NB4 (cell line): ENCODE data around the gene MAP4.
"Not testable (repeated sequence)": the region's sequence is repeated elsewhere in the genome, so short reads cannot be mapped to it uniquely, and the experiment has no call there.

Source experiments
- DNase-seq: peaks from one replicate; pipeline ENCODE4 v3.0.0; 2010; ENCODE audit warnings: low read depth
- H3K4me3 ChIP-seq: one replicate; pipeline ENCODE4 v1.5.1; 2011; ENCODE audit warnings: mild to moderate bottlenecking, low read depth, low read length, moderate library complexity
- MYC ChIP-seq: IDR thresholded peaks from 2 replicates; pipeline ENCODE4 v1.6.1; 2011; ENCODE audit warnings: low read depth, low read length
- POLR2A ChIP-seq: IDR thresholded peaks from 2 replicates; pipeline ENCODE4 v1.6.1; 2011; ENCODE audit warnings: mild to moderate bottlenecking; ENCODE audit not compliant: insufficient read length; ENCODE audit errors: extremely low read depth
- TF ChIP-seq, protein P1 (sequence below): IDR thresholded peaks from one replicate; pipeline ENCODE4 v1.5.1; 2012; ENCODE audit warnings: low read depth, low read length
- TF ChIP-seq, protein P2 (sequence below): IDR thresholded peaks from 2 replicates; pipeline ENCODE4 v1.6.1; 2011; ENCODE audit warnings: low read depth, low read length

Gene MAP4

DNA sequence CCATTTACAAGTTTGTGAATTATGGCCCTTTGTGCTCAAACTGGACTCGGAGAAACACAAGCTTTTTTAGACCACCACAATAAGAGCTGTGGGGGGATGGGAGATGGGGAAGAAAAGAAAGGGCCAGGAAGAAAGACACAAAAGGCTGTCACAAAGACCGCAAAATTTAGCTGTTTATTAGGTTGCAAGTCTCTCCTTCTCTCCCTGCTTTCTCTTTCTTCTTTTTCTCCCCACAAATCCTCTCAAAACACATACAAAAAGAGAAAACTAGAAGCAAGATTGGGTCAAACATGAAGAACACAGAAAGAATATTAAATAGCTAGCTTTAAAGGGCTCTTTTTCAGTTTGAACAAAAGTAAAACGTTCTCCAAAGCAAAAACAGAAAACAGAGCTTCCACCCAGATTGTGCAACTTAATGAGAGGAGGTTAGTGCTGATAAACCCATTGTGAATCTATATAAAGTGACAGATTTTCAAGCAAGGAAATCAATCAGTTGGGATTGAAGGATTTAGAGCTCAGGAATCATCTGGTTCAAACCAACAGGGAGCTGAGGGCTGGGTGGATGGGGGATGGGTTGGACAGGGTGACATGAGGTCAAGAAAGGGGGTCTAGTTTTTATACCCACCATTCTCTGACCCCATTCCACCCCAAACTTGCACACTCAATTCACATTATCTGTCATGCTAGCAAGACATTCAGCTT is 125.9 kb downstream of the MAP4 start:
- TF ChIP-seq MYC: no peak
- DNase-seq: no peak
- no peak overlapping the region for H3K4me3 ChIP-seq

DNA sequence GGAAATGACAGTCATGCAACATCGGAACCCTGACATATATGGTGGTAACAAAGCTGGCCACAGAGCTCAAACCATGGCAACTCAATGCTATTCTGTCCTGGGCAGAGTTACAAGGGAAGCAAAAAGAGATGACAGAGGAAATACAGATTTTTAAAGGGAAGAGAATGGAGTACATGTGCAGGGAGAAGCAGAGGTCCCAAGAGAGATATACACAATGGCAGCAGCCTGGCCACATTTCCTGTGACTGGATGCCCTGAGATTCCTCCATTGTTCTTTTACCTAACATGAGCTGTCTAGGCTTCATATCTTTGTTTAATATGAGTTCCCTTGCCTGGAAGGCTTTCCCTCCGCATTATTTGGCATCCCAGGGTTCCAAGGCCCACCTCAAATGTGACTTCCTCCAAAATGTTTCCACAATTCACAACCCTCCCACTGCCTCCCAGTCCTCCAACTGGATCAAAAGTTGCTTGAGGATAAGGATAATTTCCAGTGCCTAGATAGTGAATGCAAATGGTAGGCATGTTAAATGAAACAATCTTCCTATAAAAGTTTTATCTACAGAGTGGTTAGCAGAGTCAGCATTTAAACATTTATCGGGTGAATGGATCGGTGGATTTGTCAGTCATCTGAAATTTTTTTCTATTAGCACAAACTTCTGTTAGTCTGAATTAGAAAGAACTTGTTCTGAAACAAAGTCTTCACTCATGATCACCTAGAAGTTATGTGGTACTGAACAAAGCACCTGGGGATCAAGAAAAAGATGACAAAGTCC is 127.0 kb downstream of the MAP4 start:
- peak; percentile 16 for DNase-seq
- H3K4me3 ChIP-seq: no peak overlapping the region
- TF ChIP-seq, protein P1, sequence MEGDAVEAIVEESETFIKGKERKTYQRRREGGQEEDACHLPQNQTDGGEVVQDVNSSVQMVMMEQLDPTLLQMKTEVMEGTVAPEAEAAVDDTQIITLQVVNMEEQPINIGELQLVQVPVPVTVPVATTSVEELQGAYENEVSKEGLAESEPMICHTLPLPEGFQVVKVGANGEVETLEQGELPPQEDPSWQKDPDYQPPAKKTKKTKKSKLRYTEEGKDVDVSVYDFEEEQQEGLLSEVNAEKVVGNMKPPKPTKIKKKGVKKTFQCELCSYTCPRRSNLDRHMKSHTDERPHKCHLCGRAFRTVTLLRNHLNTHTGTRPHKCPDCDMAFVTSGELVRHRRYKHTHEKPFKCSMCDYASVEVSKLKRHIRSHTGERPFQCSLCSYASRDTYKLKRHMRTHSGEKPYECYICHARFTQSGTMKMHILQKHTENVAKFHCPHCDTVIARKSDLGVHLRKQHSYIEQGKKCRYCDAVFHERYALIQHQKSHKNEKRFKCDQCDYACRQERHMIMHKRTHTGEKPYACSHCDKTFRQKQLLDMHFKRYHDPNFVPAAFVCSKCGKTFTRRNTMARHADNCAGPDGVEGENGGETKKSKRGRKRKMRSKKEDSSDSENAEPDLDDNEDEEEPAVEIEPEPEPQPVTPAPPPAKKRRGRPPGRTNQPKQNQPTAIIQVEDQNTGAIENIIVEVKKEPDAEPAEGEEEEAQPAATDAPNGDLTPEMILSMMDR: no peak
- TF ChIP-seq, protein P2, sequence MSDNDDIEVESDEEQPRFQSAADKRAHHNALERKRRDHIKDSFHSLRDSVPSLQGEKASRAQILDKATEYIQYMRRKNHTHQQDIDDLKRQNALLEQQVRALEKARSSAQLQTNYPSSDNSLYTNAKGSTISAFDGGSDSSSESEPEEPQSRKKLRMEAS: no peak
- TF ChIP-seq POLR2A (no peak), MYC (no peak)

DNA sequence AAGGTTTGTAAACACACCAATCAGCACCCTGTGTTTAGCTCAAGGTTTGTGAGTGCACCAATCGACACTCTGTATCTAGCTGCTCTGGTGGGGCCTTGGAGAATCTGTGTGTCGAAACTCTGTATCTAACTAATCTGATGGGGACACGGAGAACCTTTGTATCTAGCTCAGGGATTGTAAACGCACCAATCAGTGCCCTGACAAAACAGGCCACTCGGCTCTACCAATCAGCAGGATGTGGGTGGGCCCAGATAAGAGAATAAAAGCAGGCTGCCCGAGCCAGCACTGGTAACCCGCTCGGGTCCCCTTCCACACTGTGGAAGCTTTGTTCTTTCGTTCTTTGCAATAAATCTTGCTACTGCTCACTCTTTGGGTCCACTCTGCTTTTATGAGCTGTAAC is 128.2 kb downstream of the MAP4 start:
- not testable (repeated sequence) for H3K4me3 ChIP-seq, DNase-seq

DNA sequence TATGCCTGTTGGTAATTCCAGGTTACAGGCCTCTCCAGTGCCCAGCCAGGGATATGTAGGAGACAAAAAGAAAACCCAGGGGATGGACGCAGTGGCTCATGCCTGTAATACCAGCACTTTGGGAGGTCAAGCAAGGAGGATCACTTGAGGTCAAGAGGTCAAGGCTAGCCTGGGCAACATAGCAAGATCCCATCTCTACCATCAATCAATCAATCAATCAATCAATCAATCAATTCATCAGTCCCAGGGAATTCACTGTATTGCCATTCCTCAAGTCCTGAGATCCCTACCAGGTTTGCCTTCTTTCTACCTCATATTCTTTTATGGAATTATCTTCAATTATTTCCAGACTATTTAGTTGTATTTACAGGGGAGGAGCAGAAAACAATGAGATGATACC is 131.0 kb downstream of the MAP4 start:
- TF ChIP-seq, protein P1: no peak
- TF ChIP-seq POLR2A (no peak), MYC (no peak)
- TF ChIP-seq, protein P2: no peak
- no peak overlapping the region for H3K4me3 ChIP-seq
- DNase-seq: no peak

DNA sequence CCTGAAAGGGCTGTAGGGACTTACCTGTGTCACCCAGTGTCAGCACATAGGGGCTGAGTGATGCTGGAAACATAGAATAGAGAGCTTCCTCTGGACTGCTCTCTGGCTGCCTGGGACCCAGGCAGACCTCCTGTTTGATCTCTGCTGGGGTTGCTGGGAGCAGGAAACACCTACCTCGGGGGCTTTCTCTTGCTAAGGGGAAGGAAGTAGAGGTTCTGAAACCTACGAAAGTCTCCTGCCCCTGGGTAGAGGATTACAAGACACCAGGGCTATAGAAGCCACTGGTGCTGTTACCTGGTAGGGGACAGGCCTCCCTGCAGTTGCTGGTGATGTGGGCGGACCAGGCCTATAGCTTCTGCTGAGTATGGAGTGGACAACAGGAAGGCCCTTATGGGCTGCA is 131.6 kb downstream of the MAP4 start:
- TF ChIP-seq, protein P2: no peak
- no peak for TF ChIP-seq MYC
- TF ChIP-seq POLR2A: no peak
- TF ChIP-seq, protein P1: no peak
- no peak for DNase-seq
- H3K4me3 ChIP-seq: no peak overlapping the region

DNA sequence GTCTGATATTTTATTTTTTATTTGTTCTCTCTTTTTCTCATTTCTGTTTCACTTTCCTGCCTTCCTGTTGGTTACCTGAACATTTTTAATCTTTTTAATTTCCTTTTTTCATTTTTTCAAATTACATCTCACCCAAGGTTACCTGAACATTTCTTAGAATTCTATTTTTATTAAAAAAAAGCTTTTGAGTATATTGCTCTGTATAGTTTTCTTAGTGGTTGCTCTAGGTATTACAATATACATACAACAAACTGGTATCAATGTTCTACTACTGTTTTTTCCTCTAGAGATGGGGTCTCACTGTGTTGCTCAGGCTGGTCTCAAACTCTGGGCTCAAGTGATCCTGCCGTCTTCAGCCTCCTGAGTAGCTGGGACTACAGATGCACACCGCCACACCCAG is 133.9 kb downstream of the MAP4 start:
- H3K4me3 ChIP-seq: no peak overlapping the region
- TF ChIP-seq, protein P2: no peak
- TF ChIP-seq, protein P1: no peak
- DNase-seq: no peak

DNA sequence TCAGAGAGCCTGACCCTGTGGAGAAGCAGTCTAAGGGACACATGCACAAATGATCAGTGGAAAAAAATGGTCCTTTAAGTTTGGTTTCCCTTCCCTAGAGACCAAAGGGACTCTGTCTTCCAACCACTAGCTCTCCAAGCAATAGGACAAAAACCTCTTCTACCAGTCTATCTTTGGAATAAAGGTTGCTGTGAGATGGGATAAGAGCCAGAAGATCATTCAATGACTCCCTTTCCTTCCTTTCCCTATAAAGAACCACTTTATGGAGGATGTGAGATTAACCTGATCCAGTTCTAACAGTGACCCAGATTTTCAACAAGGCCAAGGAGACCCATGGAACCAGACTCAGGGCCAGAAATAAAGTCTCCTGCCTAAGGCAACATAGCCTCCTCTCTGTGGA is 138.5 kb downstream of the MAP4 start:
- no peak overlapping the region for H3K4me3 ChIP-seq
- TF ChIP-seq, protein P2: no peak
- no peak for TF ChIP-seq POLR2A
- TF ChIP-seq, protein P1: no peak
- no peak for TF ChIP-seq MYC
- no peak for DNase-seq
